Skin epidermis (tissue), 12 donors: ENCODE results near the gene DMRT3.
"Not testable (repeated sequence)": the region's sequence is repeated elsewhere in the genome, so short reads cannot be mapped to it uniquely, and the experiment has no call there.

Source experiments
- H3K27ac ChIP-seq, 21 experiments: fragments of 200-600 bp; sonication (generic) in 11 of 21; one replicate each; pipeline ENCODE4 v1.5.0; 2020; ENCODE audit warnings: mild to moderate bottlenecking in 3 of 21, inconsistent platforms in 2 of 21, moderate library complexity in 2 of 21
- H3K4me3 ChIP-seq, 7 experiments: fragments of 200-600 bp; sonication (generic) in 2 of 7; one replicate each; pipeline ENCODE4 v1.5.0; 2020; ENCODE audit warnings: inconsistent platforms in 2 of 7, mild to moderate bottlenecking in 2 of 7, moderate library complexity in 1 of 7

Gene DMRT3

DNA sequence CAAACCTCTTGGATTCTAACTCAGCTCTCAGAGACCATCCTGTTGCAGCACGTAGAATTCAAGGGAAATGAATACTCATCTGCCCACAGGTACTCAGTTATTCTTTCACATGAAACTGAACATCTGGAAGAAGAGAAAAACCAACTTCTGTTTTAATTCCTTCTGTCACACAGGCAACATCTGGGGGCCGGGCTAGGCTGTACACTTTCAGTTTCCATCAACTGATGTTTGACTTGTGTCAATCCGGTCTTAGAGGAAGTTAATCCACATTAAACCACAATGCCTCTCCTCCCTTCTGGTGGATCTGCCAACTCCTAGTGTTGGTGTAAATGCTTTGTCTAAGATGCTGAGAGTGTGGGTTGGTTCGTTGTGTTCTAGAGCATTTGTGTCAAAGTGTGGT is 17.6 kb downstream of the DMRT3 start:
- H3K4me3 ChIP-seq, result no peak overlapping the region
- H3K27ac ChIP-seq, result no peak overlapping the region

DNA sequence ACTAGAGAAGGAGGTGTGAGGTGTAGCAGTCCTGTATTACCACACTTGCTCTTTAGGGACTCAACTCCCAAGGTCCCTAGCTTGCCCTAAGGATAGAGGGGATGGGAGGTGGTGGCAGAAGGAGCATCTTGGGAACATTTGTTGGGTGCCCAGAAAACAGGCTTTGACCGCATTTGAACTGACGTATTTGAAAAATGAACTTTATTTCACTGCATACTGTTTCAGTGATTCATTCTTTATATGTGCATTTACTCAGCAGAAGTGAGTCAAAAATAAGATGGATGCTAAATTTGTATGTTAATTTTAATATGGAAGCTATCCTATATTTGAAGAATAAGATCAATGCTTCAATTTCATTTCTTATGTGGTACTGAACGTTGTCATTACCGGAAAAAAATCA is 18.7 kb downstream of the DMRT3 start:
- no peak overlapping the region for H3K27ac ChIP-seq
- H3K4me3 ChIP-seq, result no peak overlapping the region

GRCh38 chr9:995781-996180 is 19.3 kb downstream of the DMRT3 start:
- Histone ChIP-seq H3K27ac (no peak overlapping the region), H3K4me3 (no peak overlapping the region)

GRCh38 chr9:998299-999110 is 22.1 kb downstream of the DMRT3 start:
- not testable (repeated sequence) for H3K4me3 ChIP-seq, H3K27ac ChIP-seq

GRCh38 chr9:1001838-1002237 is 25.4 kb downstream of the DMRT3 start:
- H3K27ac ChIP-seq, result no peak overlapping the region
- no peak overlapping the region for H3K4me3 ChIP-seq

DNA sequence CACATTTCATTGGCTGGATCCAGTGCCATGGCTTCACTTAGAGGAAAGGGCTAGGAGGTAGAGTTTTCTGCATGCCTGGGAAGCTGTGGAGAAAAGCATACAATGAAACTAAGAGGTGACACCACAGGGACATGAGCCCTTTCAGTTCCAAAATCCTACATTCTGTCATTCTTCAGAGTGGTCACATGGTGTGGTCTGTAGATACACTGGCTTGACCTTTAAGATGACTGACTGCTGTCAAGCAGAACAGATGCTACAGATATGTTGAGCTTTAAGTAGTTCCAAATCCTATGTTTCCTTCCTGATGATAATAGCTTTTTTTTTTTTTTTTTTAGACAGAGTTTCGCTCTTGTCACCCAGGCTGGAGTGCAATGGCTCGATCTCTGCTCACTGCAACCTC is 26.2 kb downstream of the DMRT3 start:
- no peak overlapping the region for H3K27ac ChIP-seq
- no peak overlapping the region for H3K4me3 ChIP-seq

GRCh38 chr9:1005043-1005667 is 28.7 kb downstream of the DMRT3 start:
- no peak overlapping the region for H3K4me3 ChIP-seq
- no peak overlapping the region for H3K27ac ChIP-seq

DNA sequence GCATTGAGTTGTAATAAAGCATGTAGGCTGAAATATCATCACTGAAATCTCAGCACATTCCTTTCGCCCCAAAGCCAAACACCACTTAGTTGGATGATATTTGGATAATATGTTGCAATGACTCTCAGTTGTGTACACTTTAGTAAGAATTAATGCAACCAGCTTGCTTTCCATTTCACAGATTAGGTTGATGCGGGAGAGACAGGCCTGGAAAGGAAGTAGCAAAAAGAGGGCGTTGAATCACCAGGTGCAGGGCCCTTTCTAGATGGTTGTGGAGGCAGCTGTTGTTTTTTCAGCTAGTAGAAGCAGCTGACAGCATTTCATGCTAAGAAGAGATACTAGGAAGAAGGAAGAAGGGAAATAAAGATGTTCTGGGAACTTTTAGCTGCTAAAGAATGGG is 30.9 kb downstream of the DMRT3 start:
- Histone ChIP-seq H3K27ac (no peak overlapping the region), H3K4me3 (no peak overlapping the region)

- H3K27ac ChIP-seq, result no peak overlapping the region
Observed at GRCh38 chr9:1008216-1008615, 31.8 kb downstream of the DMRT3 start.

DNA sequence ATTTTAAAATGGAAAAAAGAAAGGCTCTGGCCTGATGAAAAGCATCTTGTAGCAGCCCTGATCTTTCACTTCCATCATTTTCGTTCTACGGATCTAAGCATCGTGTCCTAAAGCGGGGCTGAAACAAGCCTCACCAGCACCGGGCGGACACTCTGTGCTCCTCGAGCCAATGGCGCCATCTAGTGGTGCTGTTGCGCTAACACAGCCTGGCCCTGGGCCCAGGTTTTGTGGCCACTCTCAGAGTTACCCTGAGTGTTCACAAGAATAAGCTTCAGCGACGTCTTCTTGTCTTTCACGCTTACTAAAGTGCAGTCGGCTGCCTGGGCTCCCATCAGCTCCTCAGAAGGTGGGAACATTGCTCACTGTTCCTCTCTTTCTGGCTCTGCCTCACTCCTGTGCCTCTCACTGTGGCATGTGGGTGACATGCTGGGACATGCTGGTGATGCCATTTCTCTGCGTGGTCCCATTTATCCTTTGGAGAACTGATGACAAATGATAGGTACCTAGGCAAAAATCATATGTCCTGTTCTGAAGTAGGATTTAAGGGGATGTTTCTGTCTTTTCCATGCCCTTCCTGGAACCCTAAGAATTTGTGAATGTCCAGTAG is 32.7 kb downstream of the DMRT3 start:
- no peak overlapping the region for H3K27ac ChIP-seq
- no peak overlapping the region for H3K4me3 ChIP-seq

More at GRCh38 chr9:1008216-1008615, 31.8 kb downstream of the DMRT3 start:
- no peak overlapping the region for H3K4me3 ChIP-seq

GRCh38 chr9:1013021-1013420 is 36.6 kb downstream of the DMRT3 start:
- Histone ChIP-seq H3K27ac (no peak overlapping the region), H3K4me3 (no peak overlapping the region)

- H3K27ac ChIP-seq, result no peak overlapping the region
- H3K4me3 ChIP-seq, result no peak overlapping the region
Observed at GRCh38 chr9:1014225-1014624, 37.8 kb downstream of the DMRT3 start.

DNA sequence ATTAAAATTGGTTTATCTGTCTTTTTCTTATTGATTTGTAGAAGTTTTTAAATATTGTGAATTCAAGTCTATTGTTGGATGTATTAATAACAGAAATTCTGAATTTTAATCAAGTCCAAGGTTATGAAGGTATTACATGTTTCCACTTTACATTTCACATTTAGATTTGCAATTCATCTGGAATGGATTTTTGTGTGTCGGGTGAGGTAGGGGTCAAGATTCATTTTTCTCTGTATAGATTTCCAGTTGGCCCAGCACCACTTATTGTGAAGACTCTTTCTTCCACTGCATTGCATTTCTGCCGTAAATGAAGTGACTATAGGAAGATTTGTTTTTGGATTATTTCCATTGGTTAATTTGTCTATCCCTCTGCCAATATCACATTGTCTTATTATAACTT is 38.2 kb downstream of the DMRT3 start:
- Histone ChIP-seq H3K4me3 (no peak overlapping the region), H3K27ac (no peak overlapping the region)

- Histone ChIP-seq H3K27ac (no peak overlapping the region), H3K4me3 (no peak overlapping the region)
Observed at GRCh38 chr9:1018121-1018520, 41.7 kb downstream of the DMRT3 start.

- no peak overlapping the region for H3K27ac ChIP-seq
Observed at GRCh38 chr9:1024112-1024511, 47.7 kb downstream of the DMRT3 start.

GRCh38 chr9:1025131-1025530 is 48.7 kb downstream of the DMRT3 start:
- Histone ChIP-seq H3K27ac (no peak overlapping the region), H3K4me3 (no peak overlapping the region)

More at GRCh38 chr9:1024112-1024511, 47.7 kb downstream of the DMRT3 start:
- no peak overlapping the region for H3K4me3 ChIP-seq

GRCh38 chr9:1026219-1026618 is 49.8 kb downstream of the DMRT3 start:
- Histone ChIP-seq H3K27ac (no peak overlapping the region), H3K4me3 (no peak overlapping the region)

GRCh38 chr9:1028501-1029190 is 52.2 kb downstream of the DMRT3 start:
- H3K27ac ChIP-seq, result no peak overlapping the region
- no peak overlapping the region for H3K4me3 ChIP-seq

GRCh38 chr9:1031951-1032601 is 55.6 kb downstream of the DMRT3 start:
- Histone ChIP-seq H3K4me3 (no peak overlapping the region), H3K27ac (no peak overlapping the region)

DNA sequence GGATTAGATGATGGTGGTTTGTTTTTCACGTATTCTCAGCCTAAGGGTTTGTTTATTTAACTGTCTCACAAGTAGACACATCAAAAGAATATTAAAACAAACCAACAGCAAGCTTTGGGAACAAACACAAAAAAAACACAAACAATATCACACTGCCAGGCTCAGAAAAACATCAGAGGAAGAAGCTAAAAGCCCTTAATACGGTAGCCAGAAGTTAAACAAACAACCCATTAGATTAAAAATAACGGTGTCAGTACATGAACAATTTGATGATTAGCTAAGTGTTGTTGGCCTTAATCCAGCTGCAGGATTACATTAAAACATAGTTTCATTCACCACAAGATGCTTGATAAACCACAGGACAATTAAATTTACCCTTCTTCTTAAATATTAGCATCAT is 57.8 kb downstream of the DMRT3 start:
- Histone ChIP-seq H3K27ac (no peak overlapping the region), H3K4me3 (no peak overlapping the region)
